PFSK-1 (cell line): ENCODE data around the gene IZUMO1.

Experiments
- FOXP2 ChIP-seq: optimal IDR thresholded peaks from 2 replicates; pipeline ENCODE3; 2011; ENCODE audit warnings: borderline replicate concordance, control low read depth, inconsistent platforms; ENCODE audit not compliant: insufficient read depth; ENCODE audit errors: extremely low read length, extremely low read depth
- POLR2AphosphoS5 ChIP-seq: IDR thresholded peaks from 2 replicates; pipeline ENCODE4 v1.6.1; 2012; ENCODE audit warnings: low read depth, mild to moderate bottlenecking, control low read depth, low read length, moderate library complexity
- SIN3A ChIP-seq: IDR thresholded peaks from 2 replicates; pipeline ENCODE4 v1.6.1; 2012; ENCODE audit warnings: mild to moderate bottlenecking, low read length, moderate library complexity, borderline replicate concordance; ENCODE audit not compliant: insufficient read depth

DNA sequence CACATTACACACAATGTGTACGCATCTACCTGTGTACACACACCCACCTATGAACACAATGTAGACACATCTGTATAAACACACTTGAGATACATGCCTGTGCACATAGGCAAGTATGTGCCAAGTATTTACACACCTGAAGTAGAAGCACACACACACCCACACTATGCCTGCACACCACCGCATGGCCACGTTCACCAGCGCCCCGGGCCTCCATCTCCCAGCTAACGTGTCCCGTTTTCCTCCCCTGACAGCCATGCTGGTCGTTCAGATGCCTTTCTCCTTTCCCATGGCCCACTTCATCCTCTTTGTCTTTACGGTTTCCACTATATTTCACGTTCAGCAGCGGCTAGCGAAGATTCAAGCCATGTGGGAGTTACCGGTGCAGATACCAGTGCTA is 44.0 kb downstream of the IZUMO1 start:
- TF ChIP-seq POLR2AphosphoS5 (no peak), FOXP2 (no peak), SIN3A (no peak)
